ENCODE results near the gene KCND3. TPM values are rescaled to one million over a fixed set of nuclear protein-coding genes. Genes with fewer than 3 reads are reported as not detected.

KCND3 gene
- total RNA-seq, 1 donor from 2014 or later: under 0.01 TPM

GRCh38 chr1:111832521-111833155 lies 156.8 kb downstream of the KCND3 start:
- no peak for DNase-seq (ENCODE audit: low read depth)

GRCh38 chr1:111831153-111831552 lies 158.3 kb downstream of the KCND3 start:
- Histone ChIP-seq H3K36me3 (ENCODE audit: control insufficient read depth, insufficient read depth, low read length) (no peaks in the 10 kb centered on the region), H3K4me3 (ENCODE audit: low read depth, low read length) (no peak overlapping the region), H3K27me3 (ENCODE audit: control insufficient read depth, insufficient read depth, low read length) (no peaks in the 10 kb centered on the region)
- no peak for DNase-seq (ENCODE audit: low read depth)
- no peak for TF ChIP-seq CTCF (IDR thresholded peaks at IDR 0.05; ENCODE audit: insufficient read depth, low read length, poor library complexity, severe bottlenecking)

More at GRCh38 chr1:111832521-111833155, 156.8 kb downstream of the KCND3 start:
- Histone ChIP-seq H3K4me3 (ENCODE audit: low read depth, low read length) (no peak overlapping the region), H3K36me3 (ENCODE audit: control insufficient read depth, insufficient read depth, low read length) (no peaks in the 10 kb centered on the region), H3K27me3 (ENCODE audit: control insufficient read depth, insufficient read depth, low read length) (no peaks in the 10 kb centered on the region)
- TF ChIP-seq CTCF (IDR thresholded peaks at IDR 0.05; ENCODE audit: insufficient read depth, low read length, poor library complexity, severe bottlenecking): no peak

- Histone ChIP-seq H3K27me3 (ENCODE audit: control insufficient read depth, insufficient read depth, low read length) (no peaks in the 10 kb centered on the region), H3K36me3 (ENCODE audit: control insufficient read depth, insufficient read depth, low read length) (no peaks in the 10 kb centered on the region), H3K4me3 (ENCODE audit: low read depth, low read length) (no peak overlapping the region)
- no peak for TF ChIP-seq CTCF (IDR thresholded peaks at IDR 0.05; ENCODE audit: insufficient read depth, low read length, poor library complexity, severe bottlenecking)
- no peak for DNase-seq (ENCODE audit: low read depth)
Measured at GRCh38 chr1:111827946-111828345, 161.5 kb downstream of the KCND3 start.

- no peak for TF ChIP-seq CTCF (IDR thresholded peaks at IDR 0.05; ENCODE audit: insufficient read depth, low read length, poor library complexity, severe bottlenecking)
- no peaks in the 10 kb centered on the region for H3K27me3 ChIP-seq (ENCODE audit: control insufficient read depth, insufficient read depth, low read length)
- DNase-seq (ENCODE audit: low read depth): no peak
Measured at GRCh38 chr1:111826278-111826677, 163.2 kb downstream of the KCND3 start.

GRCh38 chr1:111825217-111825616 lies 164.3 kb downstream of the KCND3 start:
- H3K36me3 ChIP-seq (ENCODE audit: control insufficient read depth, insufficient read depth, low read length): no peaks in the 10 kb centered on the region
- no peak overlapping the region for H3K4me3 ChIP-seq (ENCODE audit: low read depth, low read length)
- no peak for DNase-seq (ENCODE audit: low read depth)
- TF ChIP-seq CTCF (IDR thresholded peaks at IDR 0.05; ENCODE audit: insufficient read depth, low read length, poor library complexity, severe bottlenecking): no peak
- H3K27me3 ChIP-seq (ENCODE audit: control insufficient read depth, insufficient read depth, low read length): no peaks in the 10 kb centered on the region

More at GRCh38 chr1:111826278-111826677, 163.2 kb downstream of the KCND3 start:
- Histone ChIP-seq H3K36me3 (ENCODE audit: control insufficient read depth, insufficient read depth, low read length) (no peaks in the 10 kb centered on the region), H3K4me3 (ENCODE audit: low read depth, low read length) (no peak overlapping the region)

GRCh38 chr1:111822138-111822537 lies 167.3 kb downstream of the KCND3 start:
- Histone ChIP-seq H3K36me3 (ENCODE audit: control insufficient read depth, insufficient read depth, low read length) (no peaks in the 10 kb centered on the region), H3K27me3 (ENCODE audit: control insufficient read depth, insufficient read depth, low read length) (no peaks in the 10 kb centered on the region), H3K4me3 (ENCODE audit: low read depth, low read length) (no peak overlapping the region)
- DNase-seq (ENCODE audit: low read depth): no peak
- no peak for TF ChIP-seq CTCF (IDR thresholded peaks at IDR 0.05; ENCODE audit: insufficient read depth, low read length, poor library complexity, severe bottlenecking)

Data from kidney epithelial cell (primary cell).